ENCODE data around the gene FRMPD2.

FRMPD2 gene

DNA sequence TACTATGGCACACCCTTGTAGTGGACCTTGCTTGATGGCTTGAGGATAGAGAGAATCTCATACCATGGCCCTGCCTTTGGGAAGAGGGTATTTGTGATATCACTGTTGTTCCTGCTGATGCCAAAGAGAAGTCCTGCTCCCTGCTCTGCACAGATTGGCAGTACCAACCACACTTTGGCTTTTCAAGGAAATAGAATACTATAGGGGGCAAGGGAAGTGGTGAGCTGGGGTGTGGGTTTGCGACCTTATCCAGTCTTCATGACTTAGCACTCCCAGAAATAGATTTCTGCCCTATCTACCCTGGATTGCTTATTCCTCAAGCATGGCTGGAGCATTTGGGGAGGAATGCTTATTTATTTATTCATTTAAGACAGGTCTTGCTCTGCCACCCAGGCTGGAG is 25.2 kb upstream of the FRMPD2 start:
- H2AFZ ChIP-seq (ENCODE audit: low read length): no peak overlapping the region
- no peak overlapping the region for H3K4me3 ChIP-seq (ENCODE audit: low read length, poor library complexity, severe bottlenecking)
- H3K4me2 ChIP-seq (ENCODE audit: low read depth, low read length, poor library complexity, severe bottlenecking): no peak overlapping the region
- no peaks in the 10 kb centered on the region for H4K20me1 ChIP-seq (ENCODE audit: insufficient read depth, low read length, poor library complexity, severe bottlenecking)
- H3K4me1 ChIP-seq (ENCODE audit: insufficient read depth, low read length, poor library complexity, severe bottlenecking): no peaks in the 10 kb centered on the region
- no peak overlapping the region for H3K9ac ChIP-seq (ENCODE audit: low read depth, low read length, poor library complexity, severe bottlenecking)
- no peaks in the 10 kb centered on the region for H3K36me3 ChIP-seq (ENCODE audit: insufficient read depth, low read length)
- TF ChIP-seq, protein P1, sequence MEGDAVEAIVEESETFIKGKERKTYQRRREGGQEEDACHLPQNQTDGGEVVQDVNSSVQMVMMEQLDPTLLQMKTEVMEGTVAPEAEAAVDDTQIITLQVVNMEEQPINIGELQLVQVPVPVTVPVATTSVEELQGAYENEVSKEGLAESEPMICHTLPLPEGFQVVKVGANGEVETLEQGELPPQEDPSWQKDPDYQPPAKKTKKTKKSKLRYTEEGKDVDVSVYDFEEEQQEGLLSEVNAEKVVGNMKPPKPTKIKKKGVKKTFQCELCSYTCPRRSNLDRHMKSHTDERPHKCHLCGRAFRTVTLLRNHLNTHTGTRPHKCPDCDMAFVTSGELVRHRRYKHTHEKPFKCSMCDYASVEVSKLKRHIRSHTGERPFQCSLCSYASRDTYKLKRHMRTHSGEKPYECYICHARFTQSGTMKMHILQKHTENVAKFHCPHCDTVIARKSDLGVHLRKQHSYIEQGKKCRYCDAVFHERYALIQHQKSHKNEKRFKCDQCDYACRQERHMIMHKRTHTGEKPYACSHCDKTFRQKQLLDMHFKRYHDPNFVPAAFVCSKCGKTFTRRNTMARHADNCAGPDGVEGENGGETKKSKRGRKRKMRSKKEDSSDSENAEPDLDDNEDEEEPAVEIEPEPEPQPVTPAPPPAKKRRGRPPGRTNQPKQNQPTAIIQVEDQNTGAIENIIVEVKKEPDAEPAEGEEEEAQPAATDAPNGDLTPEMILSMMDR (conservative IDR thresholded peaks at IDR 0.05; ENCODE audit: low read length): no peak
- TF ChIP-seq EZH2phosphoT487 (IDR thresholded peaks at IDR 0.05; ENCODE audit: borderline replicate concordance): no peak
- H3K9me3 ChIP-seq (ENCODE audit: insufficient read depth, low read depth, low read length): no peaks in the 10 kb centered on the region
- H3K27me3 ChIP-seq (ENCODE audit: insufficient read depth, low read length, poor library complexity, severe bottlenecking): no peaks in the 10 kb centered on the region
- no peaks in the 10 kb centered on the region for H3K79me2 ChIP-seq (ENCODE audit: insufficient read depth, low read length)
- H3K9me2 ChIP-seq (replicated peaks; ENCODE audit: low read depth, low read length): no peaks in the 10 kb centered on the region
- no peaks in the 10 kb centered on the region for H3F3A ChIP-seq (ENCODE audit: low read depth)

DNA sequence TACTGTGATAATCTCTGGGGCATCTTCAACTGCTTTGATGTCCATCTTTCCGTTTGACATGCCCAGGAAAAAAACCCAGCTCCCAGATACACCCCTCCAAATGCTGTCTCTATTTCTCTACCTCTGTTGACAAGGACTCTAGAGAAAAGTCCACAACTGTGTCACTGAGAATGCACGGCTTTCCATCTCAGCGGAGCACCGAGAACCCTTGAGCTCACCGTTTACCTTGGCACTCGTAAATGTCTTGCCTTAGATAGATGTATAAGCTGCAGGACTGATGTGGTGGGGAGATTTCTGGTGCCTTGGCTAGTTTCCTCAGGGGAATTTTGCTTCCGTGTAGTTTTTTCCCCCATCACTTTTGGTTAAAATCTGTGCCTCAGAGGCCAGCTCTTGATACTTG is 24.6 kb upstream of the FRMPD2 start:
- no peaks in the 10 kb centered on the region for H3K9me2 ChIP-seq (replicated peaks; ENCODE audit: low read depth, low read length)
- no peak overlapping the region for H3K4me3 ChIP-seq (ENCODE audit: low read length, poor library complexity, severe bottlenecking)
- no peaks in the 10 kb centered on the region for H3K4me1 ChIP-seq (ENCODE audit: insufficient read depth, low read length, poor library complexity, severe bottlenecking)
- no peak overlapping the region for H2AFZ ChIP-seq (ENCODE audit: low read length)
- H3K27me3 ChIP-seq (ENCODE audit: insufficient read depth, low read length, poor library complexity, severe bottlenecking): no peaks in the 10 kb centered on the region
- H3K36me3 ChIP-seq (ENCODE audit: insufficient read depth, low read length): no peaks in the 10 kb centered on the region
- no peaks in the 10 kb centered on the region for H3F3A ChIP-seq (ENCODE audit: low read depth)
- no peak overlapping the region for H3K9ac ChIP-seq (ENCODE audit: low read depth, low read length, poor library complexity, severe bottlenecking)
- no peaks in the 10 kb centered on the region for H3K79me2 ChIP-seq (ENCODE audit: insufficient read depth, low read length)
- H3K9me3 ChIP-seq (ENCODE audit: insufficient read depth, low read depth, low read length): no peaks in the 10 kb centered on the region
- H4K20me1 ChIP-seq (ENCODE audit: insufficient read depth, low read length, poor library complexity, severe bottlenecking): no peaks in the 10 kb centered on the region
- TF ChIP-seq EZH2phosphoT487 (IDR thresholded peaks at IDR 0.05; ENCODE audit: borderline replicate concordance): no peak
- TF ChIP-seq, protein P1 (conservative IDR thresholded peaks at IDR 0.05; ENCODE audit: low read length): no peak
- no peak overlapping the region for H3K4me2 ChIP-seq (ENCODE audit: low read depth, low read length, poor library complexity, severe bottlenecking)

DNA sequence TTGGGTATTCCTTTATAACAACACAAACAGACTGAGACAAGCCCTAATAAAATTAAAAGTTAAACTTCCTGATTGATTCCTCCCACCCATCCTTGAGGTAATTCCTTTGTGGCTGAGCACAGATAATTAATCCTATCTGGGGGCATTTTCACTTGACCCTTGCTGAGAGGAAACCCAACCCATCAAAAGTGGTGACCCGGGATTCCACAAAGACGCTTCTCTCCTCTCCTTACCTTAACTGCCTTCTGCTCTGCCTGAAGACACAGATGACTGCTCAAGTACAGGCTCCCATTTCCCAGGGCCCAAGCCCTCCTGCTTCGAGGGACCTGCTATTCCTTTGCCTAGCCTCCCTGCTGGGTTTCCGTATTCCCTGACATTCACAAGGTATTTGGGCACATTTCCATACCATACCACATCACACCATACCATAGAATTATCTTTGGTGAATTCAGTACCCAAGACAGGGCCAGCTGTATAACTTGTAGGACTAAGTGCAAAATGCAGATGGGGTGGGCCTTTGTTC is 22.1 kb upstream of the FRMPD2 start:
- Histone ChIP-seq H2AFZ (ENCODE audit: low read length) (no peak overlapping the region), H3K9ac (ENCODE audit: low read depth, low read length, poor library complexity, severe bottlenecking) (no peak overlapping the region), H3F3A (ENCODE audit: low read depth) (no peaks in the 10 kb centered on the region), H3K36me3 (ENCODE audit: insufficient read depth, low read length) (no peaks in the 10 kb centered on the region), H3K4me3 (ENCODE audit: low read length, poor library complexity, severe bottlenecking) (no peak overlapping the region), H3K4me1 (ENCODE audit: insufficient read depth, low read length, poor library complexity, severe bottlenecking) (no peaks in the 10 kb centered on the region), H3K4me2 (ENCODE audit: low read depth, low read length, poor library complexity, severe bottlenecking) (no peak overlapping the region), H3K9me3 (ENCODE audit: insufficient read depth, low read depth, low read length) (no peaks in the 10 kb centered on the region), H3K79me2 (ENCODE audit: insufficient read depth, low read length) (no peaks in the 10 kb centered on the region), H4K20me1 (ENCODE audit: insufficient read depth, low read length, poor library complexity, severe bottlenecking) (no peaks in the 10 kb centered on the region), H3K27me3 (ENCODE audit: insufficient read depth, low read length, poor library complexity, severe bottlenecking) (no peaks in the 10 kb centered on the region), H3K9me2 (replicated peaks; ENCODE audit: low read depth, low read length) (no peaks in the 10 kb centered on the region)
- TF ChIP-seq, protein P1 (conservative IDR thresholded peaks at IDR 0.05; ENCODE audit: low read length): no peak
- TF ChIP-seq EZH2phosphoT487 (IDR thresholded peaks at IDR 0.05; ENCODE audit: borderline replicate concordance): no peak

Data from Loucy (cell line).